B cell (primary cell): ENCODE measurements around the gene DDX60.

Source experiments
- EZH2 ChIP-seq: IDR thresholded peaks from 2 replicates; pipeline ENCODE4 v1.6.1; 2012; ENCODE audit warnings: borderline replicate concordance, low read depth, mild to moderate bottlenecking, moderate library complexity, low read length; ENCODE audit not compliant: insufficient read depth, poor library complexity, severe bottlenecking
- TF ChIP-seq, protein P1 (sequence below): fragments of 200-600 bp; IDR thresholded peaks from one replicate; pipeline ENCODE4 v1.8.0; 2022; ENCODE audit warnings: antibody characterized with exemption, mild to moderate bottlenecking

DNA sequence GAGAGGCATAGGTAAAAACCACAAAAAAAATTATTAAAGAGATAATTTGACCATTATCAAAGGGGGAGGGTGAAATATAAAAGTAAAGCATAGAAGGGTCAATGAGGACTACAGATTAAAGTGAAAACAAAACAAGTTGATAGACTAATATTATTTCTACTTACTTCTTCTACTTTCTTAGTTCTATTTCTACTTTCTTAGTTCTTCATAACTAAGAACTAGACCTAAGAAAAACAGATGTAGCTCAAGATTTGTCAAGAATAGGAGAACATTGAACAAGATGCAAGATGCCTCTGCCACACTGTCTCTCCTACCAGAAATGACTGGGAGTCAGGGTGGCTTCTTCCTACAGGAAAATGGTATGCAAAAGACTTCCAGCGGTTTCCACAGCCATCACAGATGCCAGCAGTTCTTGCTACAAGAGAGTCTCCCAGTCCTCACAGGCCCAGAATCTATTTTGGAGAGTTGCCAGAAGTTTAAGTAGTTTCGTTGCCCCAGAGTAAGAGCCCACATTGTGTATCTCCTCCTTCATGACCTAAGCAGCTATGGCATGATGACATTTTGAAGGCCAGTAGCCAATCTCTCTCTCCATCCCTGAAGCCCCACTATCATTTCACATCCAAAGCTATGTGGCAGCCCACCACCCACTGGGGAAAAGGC, 42.9 kb upstream of the DDX60 start:
- TF ChIP-seq, protein P1, sequence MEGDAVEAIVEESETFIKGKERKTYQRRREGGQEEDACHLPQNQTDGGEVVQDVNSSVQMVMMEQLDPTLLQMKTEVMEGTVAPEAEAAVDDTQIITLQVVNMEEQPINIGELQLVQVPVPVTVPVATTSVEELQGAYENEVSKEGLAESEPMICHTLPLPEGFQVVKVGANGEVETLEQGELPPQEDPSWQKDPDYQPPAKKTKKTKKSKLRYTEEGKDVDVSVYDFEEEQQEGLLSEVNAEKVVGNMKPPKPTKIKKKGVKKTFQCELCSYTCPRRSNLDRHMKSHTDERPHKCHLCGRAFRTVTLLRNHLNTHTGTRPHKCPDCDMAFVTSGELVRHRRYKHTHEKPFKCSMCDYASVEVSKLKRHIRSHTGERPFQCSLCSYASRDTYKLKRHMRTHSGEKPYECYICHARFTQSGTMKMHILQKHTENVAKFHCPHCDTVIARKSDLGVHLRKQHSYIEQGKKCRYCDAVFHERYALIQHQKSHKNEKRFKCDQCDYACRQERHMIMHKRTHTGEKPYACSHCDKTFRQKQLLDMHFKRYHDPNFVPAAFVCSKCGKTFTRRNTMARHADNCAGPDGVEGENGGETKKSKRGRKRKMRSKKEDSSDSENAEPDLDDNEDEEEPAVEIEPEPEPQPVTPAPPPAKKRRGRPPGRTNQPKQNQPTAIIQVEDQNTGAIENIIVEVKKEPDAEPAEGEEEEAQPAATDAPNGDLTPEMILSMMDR = no peak
- no peak for TF ChIP-seq EZH2
